ENCODE measurements around the gene NR2F1-AS1.

The NR2F1-AS1 gene

DNA sequence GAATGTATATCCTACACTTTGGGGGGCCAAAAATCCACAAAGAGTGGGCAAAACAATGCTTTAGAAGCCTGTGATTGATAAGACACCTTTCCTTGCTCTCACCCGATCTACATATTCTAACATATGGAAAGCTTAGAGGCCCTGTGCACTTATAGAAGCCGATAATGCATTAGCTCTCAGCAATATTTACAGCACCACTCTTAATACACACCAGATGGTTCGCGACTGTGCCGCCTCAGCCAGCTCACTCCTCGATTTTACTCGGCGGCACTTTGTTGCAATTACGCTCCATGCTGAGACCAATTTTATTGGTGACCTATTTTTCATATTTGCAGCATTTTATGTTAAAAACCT lies 20.8 kb upstream of the NR2F1-AS1 start:
- H3K27me3 ChIP-seq (ENCODE audit: low read depth, low read length) = peaks cover 81% of the 10 kb centered on the region
- no peak overlapping the region for H3K4me3 ChIP-seq (ENCODE audit: low read depth in 1 of 2, low read length in 2 of 2)
- H3K27ac ChIP-seq (ENCODE audit: low read length) = no peak overlapping the region
- H3K9me3 ChIP-seq (ENCODE audit: control insufficient read depth in 1 of 2, low read length in 2 of 2) = no peaks in the 10 kb centered on the region
- H3K36me3 ChIP-seq (ENCODE audit: control insufficient read depth in 1 of 2, insufficient read depth in 2 of 2, low read length in 2 of 2) = no peaks in the 10 kb centered on the region
- peaks cover 0 to 10% of the 10 kb centered on the region in 2 donors for H3K4me1 ChIP-seq (ENCODE audit: control insufficient read depth in 1 of 2, insufficient read depth in 2 of 2, low read length in 2 of 2)

DNA sequence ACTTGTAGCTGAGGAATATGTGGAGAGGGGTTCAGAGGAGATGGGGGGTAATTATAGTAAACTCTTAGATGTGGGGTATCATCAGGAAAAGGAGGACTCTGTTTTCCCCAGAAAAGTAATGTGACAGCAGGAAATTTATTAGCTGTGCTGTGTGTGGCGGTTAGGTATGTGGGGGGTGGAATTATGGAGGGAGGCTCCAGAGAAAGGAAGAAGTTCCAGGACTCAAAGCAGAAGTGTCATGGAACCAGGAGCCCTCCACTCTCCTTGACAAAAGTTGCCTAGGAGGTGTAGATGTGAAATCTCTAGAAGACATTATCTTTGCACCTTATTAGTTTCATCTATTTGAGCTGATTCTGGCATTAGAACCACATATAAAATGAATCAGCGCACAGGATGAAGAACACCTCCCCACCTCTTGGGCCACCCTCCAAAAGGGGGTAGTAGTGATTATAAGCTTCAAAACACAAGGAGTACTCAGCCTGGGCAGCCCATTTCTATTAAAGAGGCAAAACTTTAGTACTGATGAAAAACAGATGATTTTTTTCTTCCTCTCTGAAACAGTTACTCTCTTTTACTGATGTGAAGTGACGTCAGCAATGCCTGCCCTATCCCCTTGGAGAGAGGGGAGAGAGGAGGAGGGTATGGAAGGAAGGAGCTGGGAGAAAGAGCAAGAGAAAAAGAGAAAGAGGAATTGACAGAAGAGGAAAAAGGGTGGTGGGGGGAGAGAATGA lies 20.2 kb upstream of the NR2F1-AS1 start:
- peaks cover 85% of the 10 kb centered on the region for H3K27me3 ChIP-seq (ENCODE audit: low read depth, low read length)
- H3K9me3 ChIP-seq (ENCODE audit: control insufficient read depth in 1 of 2, low read length in 2 of 2) = no peaks in the 10 kb centered on the region
- H3K4me3 ChIP-seq (ENCODE audit: low read depth in 1 of 2, low read length in 2 of 2) = no peak overlapping the region
- H3K4me1 ChIP-seq (ENCODE audit: control insufficient read depth in 1 of 2, insufficient read depth in 2 of 2, low read length in 2 of 2) = peaks cover 0 to 16% of the 10 kb centered on the region in 2 donors
- H3K36me3 ChIP-seq (ENCODE audit: control insufficient read depth in 1 of 2, insufficient read depth in 2 of 2, low read length in 2 of 2) = no peaks in the 10 kb centered on the region
- no peak overlapping the region for H3K27ac ChIP-seq (ENCODE audit: low read length)

DNA sequence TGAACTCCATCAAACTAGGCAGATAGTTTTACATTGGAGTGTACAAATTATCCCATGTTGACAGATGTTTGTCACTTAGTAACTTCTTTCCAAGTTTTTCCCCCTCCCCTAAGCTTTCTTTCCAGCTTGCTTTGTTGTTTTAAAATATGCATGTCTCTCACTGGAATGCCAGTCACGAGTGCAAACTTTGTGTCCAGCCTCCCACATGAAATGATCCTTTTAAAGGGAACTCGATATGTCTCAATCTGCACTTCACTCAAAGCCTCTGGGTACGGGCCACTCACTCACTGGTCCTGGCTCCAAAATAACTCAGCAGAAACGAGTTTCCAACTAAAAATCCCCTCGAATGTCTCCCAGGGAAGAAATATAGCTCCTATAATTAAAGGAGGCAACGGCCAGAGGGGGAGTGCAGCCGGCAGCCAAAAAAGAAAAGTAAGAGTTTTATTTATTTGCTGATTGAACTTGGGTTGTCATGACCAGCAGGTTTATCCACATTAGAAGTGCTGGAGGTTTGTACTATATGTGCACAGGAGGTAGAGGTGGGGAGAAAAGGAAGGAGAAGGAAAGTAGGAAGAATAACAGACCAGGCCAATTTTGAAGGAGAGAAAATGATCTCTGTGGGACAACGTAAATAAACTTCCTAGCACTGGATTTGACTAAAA lies 19.5 kb upstream of the NR2F1-AS1 start:
- Histone ChIP-seq H3K4me1 (ENCODE audit: control insufficient read depth in 1 of 2, insufficient read depth in 2 of 2, low read length in 2 of 2) (peaks cover 0 to 17% of the 10 kb centered on the region in 2 donors), H3K4me3 (ENCODE audit: low read depth in 1 of 2, low read length in 2 of 2) (no peak overlapping the region), H3K27me3 (ENCODE audit: low read depth, low read length) (peaks cover 86% of the 10 kb centered on the region), H3K9me3 (ENCODE audit: control insufficient read depth in 1 of 2, low read length in 2 of 2) (no peaks in the 10 kb centered on the region), H3K36me3 (ENCODE audit: control insufficient read depth in 1 of 2, insufficient read depth in 2 of 2, low read length in 2 of 2) (no peaks in the 10 kb centered on the region), H3K27ac (ENCODE audit: low read length) (no peak overlapping the region)

DNA sequence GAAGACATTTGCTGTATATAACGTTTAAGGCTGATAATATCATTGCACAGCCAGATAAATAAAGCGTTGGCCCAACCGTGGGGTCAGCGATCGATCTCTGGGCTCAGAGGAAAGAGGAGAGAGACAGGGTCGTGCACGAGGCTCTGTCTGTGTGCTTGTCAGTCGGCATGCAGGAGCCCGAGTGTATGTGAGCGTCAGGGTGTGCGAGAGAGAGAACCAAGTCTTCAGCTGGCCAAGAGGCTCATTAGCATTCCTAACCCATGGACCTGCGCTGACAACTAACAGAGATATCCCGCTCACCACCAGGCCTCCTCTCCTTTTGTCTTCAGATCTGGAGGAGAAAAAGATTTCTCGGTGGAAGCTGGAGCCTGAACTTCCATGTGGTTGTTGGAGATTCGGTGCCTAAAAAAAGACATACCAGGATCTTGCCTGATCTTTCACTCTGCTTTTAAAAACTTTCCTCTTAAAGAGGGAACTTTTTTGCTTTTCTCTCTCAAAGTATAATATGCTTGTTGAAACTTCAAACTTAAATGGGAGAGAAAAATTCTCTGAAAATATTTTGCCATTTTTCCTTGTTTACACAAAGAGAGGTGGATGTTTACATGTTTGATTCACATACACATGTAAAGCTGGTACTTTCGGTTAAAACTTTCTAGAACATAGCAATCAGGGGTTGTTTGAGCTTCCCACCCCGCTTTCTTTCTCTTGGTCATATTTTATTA lies 18.5 kb upstream of the NR2F1-AS1 start:
- Histone ChIP-seq H3K27me3 (ENCODE audit: low read depth, low read length) (peaks cover 85% of the 10 kb centered on the region), H3K9me3 (ENCODE audit: control insufficient read depth in 1 of 2, low read length in 2 of 2) (no peaks in the 10 kb centered on the region), H3K4me3 (ENCODE audit: low read depth in 1 of 2, low read length in 2 of 2) (no peak overlapping the region), H3K36me3 (ENCODE audit: control insufficient read depth in 1 of 2, insufficient read depth in 2 of 2, low read length in 2 of 2) (peaks cover 0 to 6% of the 10 kb centered on the region in 2 donors), H3K27ac (ENCODE audit: low read length) (no peak overlapping the region), H3K4me1 (ENCODE audit: control insufficient read depth in 1 of 2, insufficient read depth in 2 of 2, low read length in 2 of 2) (peaks cover 0 to 17% of the 10 kb centered on the region in 2 donors)

DNA sequence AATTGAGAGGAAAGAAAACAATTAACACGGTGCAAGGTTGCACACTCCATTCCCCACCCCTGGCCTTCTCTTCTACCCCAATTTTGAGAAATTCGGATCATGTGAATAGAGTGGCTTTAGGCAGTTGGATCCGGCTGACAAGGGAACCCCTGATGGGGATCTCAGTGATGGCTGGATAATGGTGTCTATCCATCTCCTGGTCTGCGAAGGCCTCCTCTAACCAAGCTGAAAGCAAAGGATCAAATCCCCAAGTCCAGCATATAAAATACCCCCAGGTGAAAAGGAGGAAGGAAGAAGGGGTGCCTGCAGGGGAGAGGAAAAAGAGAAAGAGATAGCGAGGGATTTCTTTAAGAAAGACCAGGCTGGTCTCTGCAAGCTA lies 18.0 kb upstream of the NR2F1-AS1 start:
- no peaks in the 10 kb centered on the region for H3K9me3 ChIP-seq (ENCODE audit: control insufficient read depth in 1 of 2, low read length in 2 of 2)
- peaks cover 0 to 7% of the 10 kb centered on the region in 2 donors for H3K36me3 ChIP-seq (ENCODE audit: control insufficient read depth in 1 of 2, insufficient read depth in 2 of 2, low read length in 2 of 2)
- H3K27ac ChIP-seq (ENCODE audit: low read length) = no peak overlapping the region
- no peak overlapping the region for H3K4me3 ChIP-seq (ENCODE audit: low read depth in 1 of 2, low read length in 2 of 2)
- H3K4me1 ChIP-seq (ENCODE audit: control insufficient read depth in 1 of 2, insufficient read depth in 2 of 2, low read length in 2 of 2) = peaks cover 0 to 12% of the 10 kb centered on the region in 2 donors
- H3K27me3 ChIP-seq (ENCODE audit: low read depth, low read length) = peaks cover 81% of the 10 kb centered on the region

DNA sequence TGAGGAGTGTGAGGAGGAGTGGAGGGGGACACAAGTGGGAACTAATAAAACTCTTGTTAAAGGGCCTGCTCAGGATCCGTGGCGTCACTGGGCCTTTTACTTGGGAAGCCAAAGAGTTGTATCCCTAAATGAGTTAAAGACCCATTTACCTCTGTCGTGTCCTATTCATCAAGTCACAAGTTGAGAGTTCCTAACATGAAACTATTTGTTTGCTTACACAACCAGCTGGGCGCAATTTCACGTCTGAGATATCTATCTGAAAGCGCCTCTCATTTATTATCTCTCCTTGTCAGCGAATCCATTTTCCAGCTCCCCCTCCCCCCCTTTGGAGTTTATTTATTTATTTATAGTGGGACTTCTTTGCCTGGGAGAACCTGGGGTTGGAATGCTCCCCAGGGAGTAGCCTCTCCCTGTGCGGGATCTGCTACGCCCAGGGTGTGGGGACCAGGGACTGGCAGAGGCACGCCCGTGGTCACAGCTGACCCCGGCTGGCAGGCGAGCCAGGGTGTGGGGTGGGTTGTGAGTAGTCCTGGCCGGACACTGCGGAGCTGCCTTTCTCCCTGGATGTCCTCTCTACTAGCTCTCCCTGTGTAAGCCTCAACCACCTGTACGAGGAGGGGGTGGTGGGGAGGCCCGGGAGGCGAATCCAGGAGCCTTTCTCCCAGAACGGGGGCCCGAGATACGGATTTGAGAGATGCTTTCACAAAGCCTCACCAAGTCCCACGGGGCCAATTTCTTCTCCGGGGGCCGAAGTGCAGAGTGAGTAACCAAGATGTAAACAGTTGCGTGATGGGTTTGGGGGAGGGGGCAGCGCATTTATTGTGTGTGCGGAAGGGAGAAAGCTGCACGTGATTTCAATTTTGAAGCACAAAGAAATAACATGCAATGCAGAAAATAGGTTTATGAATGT lies 17.3 kb upstream of the NR2F1-AS1 start:
- Histone ChIP-seq H3K9me3 (ENCODE audit: control insufficient read depth in 1 of 2, low read length in 2 of 2) (no peaks in the 10 kb centered on the region), H3K27me3 (ENCODE audit: low read depth, low read length) (peaks cover 75% of the 10 kb centered on the region), H3K27ac (ENCODE audit: low read length) (no peak overlapping the region)

DNA sequence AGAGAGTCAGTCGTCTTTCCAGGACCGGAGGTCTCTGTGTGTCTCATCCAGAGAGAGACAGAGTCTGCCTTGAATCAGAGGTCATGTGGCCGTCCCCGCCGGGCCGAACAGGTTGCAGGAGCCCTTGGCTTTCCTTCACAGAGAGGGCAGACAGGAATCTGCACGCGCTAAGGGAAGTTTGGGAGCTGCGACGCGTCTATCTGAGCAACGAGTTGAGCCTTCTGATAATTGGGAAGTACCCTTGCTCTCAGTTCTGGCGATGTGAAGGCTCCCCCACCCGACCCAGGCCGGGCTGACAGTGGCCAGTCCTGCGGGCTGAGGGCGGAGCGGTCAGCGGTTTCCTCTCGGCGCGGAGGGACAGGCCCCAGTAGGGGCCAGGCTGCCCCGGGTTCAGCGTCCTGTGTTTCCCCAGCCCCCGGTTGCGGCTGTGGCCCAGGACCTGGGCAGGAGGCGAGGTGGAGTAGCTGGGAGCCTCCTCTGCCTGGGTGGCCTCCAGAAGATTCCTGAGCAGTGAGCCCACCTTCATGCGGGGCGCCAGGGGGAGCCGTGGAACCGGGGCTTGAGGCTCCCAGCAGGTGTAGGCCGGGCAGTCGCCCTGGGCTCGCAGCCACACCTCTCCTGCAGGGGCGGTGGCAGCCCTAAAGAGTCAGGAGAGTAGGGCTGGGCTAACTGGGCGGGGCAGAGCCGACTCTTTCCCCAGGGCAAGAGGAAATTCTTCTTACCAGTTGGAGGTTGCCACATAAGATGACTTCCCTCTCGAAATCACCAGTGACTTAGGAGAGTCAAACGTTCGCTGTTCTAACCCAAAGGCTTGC lies 15.9 kb upstream of the NR2F1-AS1 start:
- H3K4me1 ChIP-seq (ENCODE audit: control insufficient read depth in 1 of 2, insufficient read depth in 2 of 2, low read length in 2 of 2) = peaks cover 0 to 11% of the 10 kb centered on the region in 2 donors
- no peak overlapping the region for H3K27ac ChIP-seq (ENCODE audit: low read length)
- H3K36me3 ChIP-seq (ENCODE audit: control insufficient read depth in 1 of 2, insufficient read depth in 2 of 2, low read length in 2 of 2) = peaks cover 0 to 7% of the 10 kb centered on the region in 2 donors
- no peak overlapping the region for H3K4me3 ChIP-seq (ENCODE audit: low read depth in 1 of 2, low read length in 2 of 2)
- no peaks in the 10 kb centered on the region for H3K9me3 ChIP-seq (ENCODE audit: control insufficient read depth in 1 of 2, low read length in 2 of 2)
- H3K27me3 ChIP-seq (ENCODE audit: low read depth, low read length) = peaks cover 61% of the 10 kb centered on the region

More for the DNA sequence above, 17.3 kb upstream of the NR2F1-AS1 start:
- Histone ChIP-seq H3K4me3 (ENCODE audit: low read depth in 1 of 2, low read length in 2 of 2) (no peak overlapping the region), H3K4me1 (ENCODE audit: control insufficient read depth in 1 of 2, insufficient read depth in 2 of 2, low read length in 2 of 2) (peaks cover 0 to 11% of the 10 kb centered on the region in 2 donors), H3K36me3 (ENCODE audit: control insufficient read depth in 1 of 2, insufficient read depth in 2 of 2, low read length in 2 of 2) (peaks cover 0 to 7% of the 10 kb centered on the region in 2 donors)

DNA sequence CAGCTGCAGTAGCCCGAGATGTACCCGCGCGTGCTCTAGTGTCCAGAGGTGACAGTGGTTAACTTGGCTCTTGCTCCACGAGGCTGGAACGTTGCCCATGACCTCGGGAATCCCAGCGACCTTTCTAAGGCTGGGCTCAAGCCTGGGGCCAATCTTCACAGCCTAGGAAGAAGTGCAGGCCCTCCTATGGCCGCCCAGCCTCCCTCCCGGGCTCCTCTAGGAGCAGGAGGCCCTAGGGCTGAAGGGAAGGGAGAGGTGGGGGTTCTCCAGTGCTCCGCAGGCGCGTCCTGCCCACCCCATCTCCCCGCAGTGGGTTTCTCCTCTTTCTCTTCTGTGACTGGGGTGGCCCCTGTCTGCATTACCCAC lies 15.3 kb upstream of the NR2F1-AS1 start:
- peaks cover 0 to 7% of the 10 kb centered on the region in 2 donors for H3K36me3 ChIP-seq (ENCODE audit: control insufficient read depth in 1 of 2, insufficient read depth in 2 of 2, low read length in 2 of 2)
- H3K4me3 ChIP-seq (ENCODE audit: low read depth in 1 of 2, low read length in 2 of 2) = no peak overlapping the region
- H3K27me3 ChIP-seq (ENCODE audit: low read depth, low read length) = peaks cover 55% of the 10 kb centered on the region
- no peaks in the 10 kb centered on the region for H3K9me3 ChIP-seq (ENCODE audit: control insufficient read depth in 1 of 2, low read length in 2 of 2)
- H3K4me1 ChIP-seq (ENCODE audit: control insufficient read depth in 1 of 2, insufficient read depth in 2 of 2, low read length in 2 of 2) = peaks cover 0 to 11% of the 10 kb centered on the region in 2 donors
- H3K27ac ChIP-seq (ENCODE audit: low read length) = no peak overlapping the region

DNA sequence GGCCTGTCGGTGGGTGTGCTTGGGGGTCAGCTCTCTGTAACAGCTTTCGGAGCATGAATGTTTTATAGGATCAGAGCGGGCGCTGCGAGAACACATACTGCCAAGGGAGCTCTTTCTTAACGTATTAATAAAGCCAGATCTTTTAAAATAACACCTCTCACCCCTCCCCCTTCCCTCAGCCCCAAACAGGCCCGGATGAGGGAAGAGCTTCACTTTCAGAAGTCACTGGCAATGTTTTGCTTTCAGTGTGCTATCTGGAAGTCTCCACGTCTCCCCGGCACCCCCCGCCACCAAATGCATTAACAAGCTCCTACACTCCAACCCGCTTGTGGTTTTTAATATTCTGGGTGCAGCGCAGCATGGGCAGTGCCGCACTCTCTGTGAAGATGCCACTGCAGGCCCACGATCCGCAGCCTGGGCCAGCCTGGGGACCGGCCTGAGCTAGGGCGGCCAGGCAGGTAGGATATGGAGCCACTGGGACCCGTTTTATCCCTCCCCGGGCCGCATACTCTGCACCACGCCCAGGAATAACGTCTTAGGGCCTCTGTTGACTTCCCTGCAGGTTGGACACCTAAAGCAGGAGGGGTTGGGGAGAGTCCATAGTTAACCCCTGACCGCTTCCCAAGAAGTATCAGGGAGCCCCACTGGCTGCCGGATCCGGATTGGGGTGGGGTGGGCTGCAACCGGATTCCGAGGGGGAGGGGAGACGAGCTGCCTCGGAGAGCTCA lies 14.6 kb upstream of the NR2F1-AS1 start:
- Histone ChIP-seq H3K27ac (ENCODE audit: low read length) (no peak overlapping the region), H3K4me1 (ENCODE audit: control insufficient read depth in 1 of 2, insufficient read depth in 2 of 2, low read length in 2 of 2) (peaks cover 0 to 11% of the 10 kb centered on the region in 2 donors), H3K27me3 (ENCODE audit: low read depth, low read length) (peaks cover 48% of the 10 kb centered on the region), H3K36me3 (ENCODE audit: control insufficient read depth in 1 of 2, insufficient read depth in 2 of 2, low read length in 2 of 2) (peaks cover 0 to 7% of the 10 kb centered on the region in 2 donors), H3K4me3 (ENCODE audit: low read depth in 1 of 2, low read length in 2 of 2) (no peak overlapping the region), H3K9me3 (ENCODE audit: control insufficient read depth in 1 of 2, low read length in 2 of 2) (no peaks in the 10 kb centered on the region)
